Measurements from ENCODE around the gene ASCC2.

The ASCC2 gene

DNA sequence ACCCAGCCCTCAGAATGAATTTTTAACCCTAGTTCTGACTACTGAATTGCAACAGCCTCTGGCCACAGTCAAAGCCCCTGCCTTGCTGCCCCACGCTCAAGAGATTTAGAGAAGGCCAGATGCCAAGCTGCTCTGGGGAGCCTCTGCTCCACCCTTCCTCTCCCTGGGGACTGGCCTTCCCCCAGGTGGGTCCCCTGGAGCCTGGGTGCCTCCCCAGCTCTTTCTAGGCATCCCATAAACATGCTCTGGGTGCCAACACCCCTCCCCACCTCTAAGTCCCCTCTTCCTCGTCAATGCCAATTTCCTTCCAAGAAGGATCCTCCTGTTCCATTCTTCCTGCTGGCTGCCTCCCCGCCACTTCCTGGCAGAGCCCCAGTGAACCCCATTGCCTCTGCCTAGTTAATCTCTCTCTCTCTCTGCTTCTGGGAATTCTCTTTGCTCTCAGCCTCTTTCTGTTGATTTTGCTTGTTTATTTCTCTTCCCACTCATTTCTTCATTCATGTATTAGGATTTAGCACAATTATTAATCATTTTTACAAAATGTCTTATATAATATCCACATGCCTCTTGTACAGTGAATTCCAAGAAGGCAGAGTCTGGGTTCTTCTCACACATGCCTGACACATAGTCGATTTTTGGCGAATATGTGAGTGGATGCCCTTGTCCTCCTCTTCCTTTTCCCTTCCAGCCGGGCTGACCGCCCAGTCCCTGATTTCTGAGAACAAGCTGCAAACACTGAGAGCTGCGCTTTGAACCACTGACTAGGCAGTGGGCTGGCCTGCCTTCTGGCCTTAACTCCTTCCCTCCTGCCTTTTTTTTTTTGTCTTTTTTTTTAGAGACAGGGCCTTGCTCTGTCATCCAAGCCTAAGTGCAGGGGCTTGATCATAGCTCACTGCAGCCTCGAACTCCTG is 53.4 kb downstream of the ASCC2 start:
- TF ChIP-seq, protein P1, sequence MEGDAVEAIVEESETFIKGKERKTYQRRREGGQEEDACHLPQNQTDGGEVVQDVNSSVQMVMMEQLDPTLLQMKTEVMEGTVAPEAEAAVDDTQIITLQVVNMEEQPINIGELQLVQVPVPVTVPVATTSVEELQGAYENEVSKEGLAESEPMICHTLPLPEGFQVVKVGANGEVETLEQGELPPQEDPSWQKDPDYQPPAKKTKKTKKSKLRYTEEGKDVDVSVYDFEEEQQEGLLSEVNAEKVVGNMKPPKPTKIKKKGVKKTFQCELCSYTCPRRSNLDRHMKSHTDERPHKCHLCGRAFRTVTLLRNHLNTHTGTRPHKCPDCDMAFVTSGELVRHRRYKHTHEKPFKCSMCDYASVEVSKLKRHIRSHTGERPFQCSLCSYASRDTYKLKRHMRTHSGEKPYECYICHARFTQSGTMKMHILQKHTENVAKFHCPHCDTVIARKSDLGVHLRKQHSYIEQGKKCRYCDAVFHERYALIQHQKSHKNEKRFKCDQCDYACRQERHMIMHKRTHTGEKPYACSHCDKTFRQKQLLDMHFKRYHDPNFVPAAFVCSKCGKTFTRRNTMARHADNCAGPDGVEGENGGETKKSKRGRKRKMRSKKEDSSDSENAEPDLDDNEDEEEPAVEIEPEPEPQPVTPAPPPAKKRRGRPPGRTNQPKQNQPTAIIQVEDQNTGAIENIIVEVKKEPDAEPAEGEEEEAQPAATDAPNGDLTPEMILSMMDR (IDR thresholded peaks at IDR 0.05; ENCODE audit: extremely low read depth, insufficient read depth, missing control alignments) = no peak
- DNase-seq (ENCODE audit: low spot score) = no peak
- in situ Hi-C loops (cut with MboI; ENCODE audit: low pct_unique_long_range_greater_than_20kb, low sequenced_read_pairs, unreplicated experiment) = no loop called here

DNA sequence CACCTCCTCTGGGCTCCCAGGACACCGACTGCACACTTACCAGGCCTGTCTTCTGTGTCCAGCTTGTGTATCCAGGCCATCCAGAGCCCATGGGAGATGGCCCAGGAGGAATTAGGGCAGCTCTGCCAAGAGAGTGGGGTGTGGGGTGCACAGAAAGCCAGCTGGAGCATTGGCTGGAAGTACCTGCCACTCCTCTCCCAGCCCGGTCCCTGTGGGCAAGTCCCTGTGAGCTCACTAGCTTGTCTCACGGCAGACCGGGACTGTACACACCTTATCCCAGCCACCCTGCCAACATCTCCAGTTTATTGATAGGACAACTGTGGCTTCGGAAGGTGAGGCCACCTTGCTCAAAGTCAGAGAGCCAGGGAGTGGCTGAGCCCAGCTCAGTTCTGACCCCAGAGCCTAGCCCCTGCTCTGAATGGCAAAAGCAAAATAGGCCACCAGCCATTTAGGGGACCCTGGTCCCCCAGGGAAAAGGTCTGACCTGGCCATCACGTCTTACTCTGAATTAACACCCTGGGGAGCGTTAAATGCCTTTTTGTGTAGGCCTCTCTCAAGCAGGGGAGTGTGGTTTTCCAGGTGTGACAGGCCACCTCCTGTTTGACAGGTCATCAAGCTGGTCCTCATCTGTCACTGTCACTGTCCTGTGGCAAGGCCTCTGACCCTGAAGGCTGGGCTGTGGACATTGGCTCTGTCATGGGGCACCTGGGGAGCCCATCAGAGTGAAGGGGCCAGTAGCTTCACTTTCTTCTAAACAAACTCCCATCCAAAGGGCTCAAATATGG is 55.8 kb downstream of the ASCC2 start:
- in situ Hi-C loops (cut with MboI; ENCODE audit: low pct_unique_long_range_greater_than_20kb, low sequenced_read_pairs, unreplicated experiment) = no loop called here

DNA sequence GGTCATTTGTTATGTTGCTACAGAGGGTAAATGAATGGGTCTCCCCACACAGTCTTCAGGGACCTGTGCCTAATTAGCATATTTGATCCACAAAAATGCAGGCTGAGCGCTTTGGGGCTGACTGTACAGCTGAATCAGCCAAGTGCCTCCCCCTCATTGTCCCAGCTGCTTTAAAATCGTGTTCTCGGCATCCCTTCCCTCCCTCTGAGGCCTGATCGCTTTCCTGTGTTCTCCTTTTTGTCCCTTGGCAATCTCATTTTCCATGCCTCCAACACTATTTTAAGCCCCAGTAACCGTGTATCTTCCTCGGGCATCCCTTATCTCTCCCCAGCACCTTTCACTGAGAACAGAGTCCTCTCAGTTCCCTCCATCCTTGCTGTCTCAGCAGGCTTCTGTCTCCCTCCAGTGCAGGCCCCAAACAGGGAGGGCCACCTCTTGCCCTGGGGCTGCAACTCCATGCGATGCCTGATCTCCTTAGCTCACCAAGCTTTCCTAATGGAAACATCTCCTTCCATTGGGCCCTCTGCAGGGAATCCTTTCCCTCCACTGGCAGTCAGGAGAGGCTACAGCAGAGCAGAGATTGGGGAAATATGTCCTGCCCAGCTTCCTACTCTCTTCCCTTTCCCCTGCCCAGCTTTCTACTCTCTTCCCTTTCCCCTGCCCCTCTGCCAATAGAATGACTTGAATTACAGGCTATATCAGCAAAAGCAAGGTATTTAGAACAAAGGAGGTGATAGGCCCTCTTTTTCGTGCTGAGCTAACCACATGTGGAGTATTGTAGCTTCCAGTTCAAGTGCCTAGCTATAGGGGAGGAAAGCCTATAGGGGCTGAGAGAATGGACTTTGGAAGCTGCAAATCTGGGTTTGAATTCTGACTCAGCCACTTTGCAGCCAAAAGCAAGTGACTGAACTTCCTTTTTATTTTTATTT is 57.1 kb downstream of the ASCC2 start:
- in situ Hi-C loops (cut with MboI; ENCODE audit: low pct_unique_long_range_greater_than_20kb, low sequenced_read_pairs, unreplicated experiment) = no loop called here
- TF ChIP-seq, protein P1 (IDR thresholded peaks at IDR 0.05; ENCODE audit: extremely low read depth, insufficient read depth, missing control alignments) = no peak
- DNase-seq (ENCODE audit: low spot score) = no peak

More for the DNA sequence above, 55.8 kb downstream of the ASCC2 start:
- DNase-seq (ENCODE audit: low spot score) = no peak
- TF ChIP-seq, protein P1 (IDR thresholded peaks at IDR 0.05; ENCODE audit: extremely low read depth, insufficient read depth, missing control alignments) = no peak

DNA sequence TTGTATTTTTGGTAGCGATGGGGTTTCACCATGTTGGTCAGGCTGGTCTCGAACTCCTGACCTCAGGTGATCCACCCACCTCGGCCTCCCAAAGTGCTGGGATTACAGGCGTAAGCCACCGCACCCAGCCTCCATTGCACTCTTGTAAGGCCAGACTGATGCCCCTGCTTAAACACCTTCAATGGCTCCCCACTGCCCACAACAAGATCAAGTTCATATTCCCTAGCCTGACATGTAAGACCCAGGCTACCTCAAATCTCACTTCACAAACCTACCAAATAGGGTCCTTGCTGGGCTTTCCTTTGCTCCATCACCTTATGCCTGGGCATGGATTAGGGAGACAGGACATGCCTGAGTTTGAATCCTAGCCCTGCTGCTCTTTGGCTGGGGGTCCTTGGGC is 57.9 kb downstream of the ASCC2 start:
- in situ Hi-C loops (cut with MboI; ENCODE audit: low pct_unique_long_range_greater_than_20kb, low sequenced_read_pairs, unreplicated experiment) = no loop called here
- DNase-seq (ENCODE audit: low spot score) = no peak
- TF ChIP-seq, protein P1 (IDR thresholded peaks at IDR 0.05; ENCODE audit: extremely low read depth, insufficient read depth, missing control alignments) = no peak

DNA sequence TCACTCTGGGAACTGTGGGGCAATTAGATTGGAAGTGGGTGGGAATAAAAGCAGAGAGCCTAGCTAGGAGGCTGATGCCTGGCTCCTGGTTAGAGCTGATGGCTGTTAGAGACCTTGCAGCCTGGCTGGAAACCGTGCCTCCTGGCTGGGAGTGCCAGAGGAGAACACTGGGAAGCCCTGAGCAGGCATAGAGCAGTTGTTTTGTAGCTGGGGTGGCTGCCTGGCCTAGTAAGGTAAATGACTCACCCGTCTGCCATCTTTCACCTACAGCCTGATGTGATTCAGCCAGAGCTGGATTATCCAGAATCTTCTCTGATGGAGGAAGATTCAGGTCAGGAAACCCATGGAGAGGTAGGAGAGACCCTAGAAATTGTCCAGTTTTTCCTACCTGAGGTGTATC is 64.8 kb downstream of the ASCC2 start:
- DNase-seq (ENCODE audit: low spot score) = no peak
- TF ChIP-seq, protein P1 (IDR thresholded peaks at IDR 0.05; ENCODE audit: extremely low read depth, insufficient read depth, missing control alignments) = no peak
- in situ Hi-C loops (cut with MboI; ENCODE audit: low pct_unique_long_range_greater_than_20kb, low sequenced_read_pairs, unreplicated experiment) = no loop called here

DNA sequence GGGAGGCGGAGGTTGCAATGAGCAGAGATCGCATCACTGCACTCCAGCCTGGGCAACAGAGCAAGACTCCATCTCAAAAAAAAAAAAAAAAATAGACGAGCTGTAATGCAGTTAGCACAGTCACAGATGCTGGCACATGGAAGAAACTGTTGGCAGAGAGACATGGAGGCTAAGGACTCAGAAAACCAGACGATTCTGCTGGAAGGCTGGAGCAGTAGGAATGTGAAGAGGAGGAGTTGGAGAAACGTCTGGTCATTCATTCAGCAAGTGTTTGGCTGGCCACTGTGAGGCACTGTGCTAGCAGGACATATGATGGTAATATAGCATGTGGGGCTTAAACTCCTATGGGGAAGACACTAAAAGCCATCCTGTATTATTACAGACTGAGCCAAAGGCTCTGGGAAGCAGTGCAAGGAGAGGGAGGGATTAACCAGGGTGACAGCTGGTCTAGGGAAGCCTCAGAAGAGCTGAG is 65.9 kb downstream of the ASCC2 start:
- TF ChIP-seq, protein P1 (IDR thresholded peaks at IDR 0.05; ENCODE audit: extremely low read depth, insufficient read depth, missing control alignments) = peak; percentile 27
- DNase-seq (ENCODE audit: low spot score) = no peak
- in situ Hi-C loops (cut with MboI; ENCODE audit: low pct_unique_long_range_greater_than_20kb, low sequenced_read_pairs, unreplicated experiment) = no loop called here

Measured in GM13977 (cell line).